ENCODE measurements around the gene NPSR1. TPM values are rescaled to one million over a fixed set of nuclear protein-coding genes. Genes with fewer than 3 reads are reported as not detected.

The NPSR1 gene
- total and polyA plus RNA-seq, 4 donors: not detected

DNA sequence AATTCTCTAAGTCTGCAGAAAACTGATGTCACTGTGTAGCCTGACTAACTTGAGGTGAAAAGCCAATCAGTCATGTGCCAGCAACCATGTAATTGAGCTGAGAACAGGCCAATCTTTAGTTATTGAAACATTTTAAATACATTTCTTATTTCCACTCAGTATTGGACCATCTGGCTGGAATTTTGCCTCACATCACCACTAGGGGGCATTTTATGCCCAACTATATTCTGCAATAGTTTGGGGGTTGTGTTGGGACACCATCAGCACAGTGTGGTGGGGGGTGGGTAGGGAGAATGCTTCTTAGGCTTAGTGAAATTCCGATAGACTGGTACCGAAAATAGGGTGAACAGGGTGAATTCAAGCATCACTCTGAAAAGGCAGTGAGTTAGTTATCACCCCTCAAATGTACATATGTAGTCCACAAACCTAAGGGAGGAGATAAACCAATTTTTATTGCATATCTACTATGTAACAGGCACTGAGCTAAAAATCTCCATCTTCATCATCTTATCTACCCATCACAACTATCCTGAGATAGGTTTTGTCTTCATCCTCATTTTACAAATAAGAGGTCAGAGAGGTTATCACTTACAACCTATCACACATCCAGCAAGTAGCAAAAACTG is 17.8 kb downstream of the NPSR1 start:
- Histone ChIP-seq H3K27ac (ENCODE audit: low read depth in 1 of 2, low read length in 2 of 2) (no peak overlapping the region), H3K9me3 (ENCODE audit: control insufficient read depth in 4 of 4, low read length in 3 of 4) (no peaks in the 10 kb centered on the region), H3K36me3 (ENCODE audit: control insufficient read depth in 4 of 4, insufficient read depth in 3 of 4, low read depth in 1 of 4, low read length in 3 of 4) (no peaks in the 10 kb centered on the region), H3K4me3 (ENCODE audit: low read depth in 1 of 3, low read length in 3 of 3) (no peak overlapping the region), H3K27me3 (ENCODE audit: control insufficient read depth in 4 of 4, insufficient read depth in 4 of 4, low read length in 3 of 4) (no peaks in the 10 kb centered on the region), H3K9ac (ENCODE audit: low read depth in 1 of 2, low read length in 2 of 2) (no peak overlapping the region), H3K4me1 (ENCODE audit: control insufficient read depth in 4 of 4, insufficient read depth in 4 of 4, low read length in 3 of 4) (no peaks in the 10 kb centered on the region)
- 47% methylated on average over 2 of the region's 2 CpGs for WGBS
- no peak for DNase-seq (ENCODE audit: low spot score)
- TF ChIP-seq CTCF (IDR thresholded peaks at IDR 0.05; ENCODE audit: low read depth, low read length, missing input control): peak; percentile 40
- no peak for TF ChIP-seq NR2F2 (IDR thresholded peaks at IDR 0.05)
- TF ChIP-seq RAD21 (IDR thresholded peaks at IDR 0.05): peak; percentile 60 to 65

GRCh38 chr7:34677491-34677890 is 19.5 kb downstream of the NPSR1 start:
- Histone ChIP-seq H3K27ac (ENCODE audit: low read depth in 1 of 2, low read length in 2 of 2) (no peak overlapping the region), H3K36me3 (ENCODE audit: control insufficient read depth in 4 of 4, insufficient read depth in 3 of 4, low read depth in 1 of 4, low read length in 3 of 4) (no peaks in the 10 kb centered on the region), H3K4me3 (ENCODE audit: low read depth in 1 of 3, low read length in 3 of 3) (no peak overlapping the region), H3K4me1 (ENCODE audit: control insufficient read depth in 4 of 4, insufficient read depth in 4 of 4, low read length in 3 of 4) (no peaks in the 10 kb centered on the region), H3K9ac (ENCODE audit: low read depth in 1 of 2, low read length in 2 of 2) (no peak overlapping the region), H3K27me3 (ENCODE audit: control insufficient read depth in 4 of 4, insufficient read depth in 4 of 4, low read length in 3 of 4) (no peaks in the 10 kb centered on the region), H3K9me3 (ENCODE audit: control insufficient read depth in 4 of 4, low read length in 3 of 4) (no peaks in the 10 kb centered on the region)
- DNase-seq (ENCODE audit: low spot score): no peak
- TF ChIP-seq FOXA2 (IDR thresholded peaks at IDR 0.05): no peak
- TF ChIP-seq HNF4G (IDR thresholded peaks at IDR 0.05): no peak
- no peak for TF ChIP-seq JUND (IDR thresholded peaks at IDR 0.05)
- WGBS: 66% methylated on average over 2 of the region's 2 CpGs

DNA sequence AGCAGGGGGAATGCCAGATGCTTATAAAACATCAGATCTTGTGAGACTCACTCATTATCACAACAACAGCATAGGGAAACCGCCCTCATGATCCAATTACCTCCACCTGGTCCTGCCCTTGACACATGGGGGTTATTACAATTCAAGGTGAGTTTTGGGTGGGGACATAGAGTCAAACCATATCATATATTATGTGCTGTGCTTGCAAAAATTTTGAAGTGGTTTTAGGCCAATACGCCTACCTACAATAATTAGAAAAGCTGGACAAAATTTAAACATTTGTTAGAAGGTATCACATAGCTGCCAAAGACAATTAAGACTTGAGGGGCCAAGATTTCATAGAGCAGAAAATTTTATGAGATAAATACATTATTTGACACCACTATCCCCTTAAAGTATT is 29.5 kb downstream of the NPSR1 start:
- H3K9me3 ChIP-seq (ENCODE audit: control insufficient read depth in 4 of 4, low read length in 3 of 4): peaks cover 0 to 3% (median 0%) of the 10 kb centered on the region in 4 donors
- no peak overlapping the region for H3K27ac ChIP-seq (ENCODE audit: low read depth in 1 of 2, low read length in 2 of 2)
- no peaks in the 10 kb centered on the region for H3K36me3 ChIP-seq (ENCODE audit: control insufficient read depth in 4 of 4, insufficient read depth in 3 of 4, low read depth in 1 of 4, low read length in 3 of 4)
- H3K4me3 ChIP-seq (ENCODE audit: low read depth in 1 of 3, low read length in 3 of 3): no peak overlapping the region
- no peaks in the 10 kb centered on the region for H3K4me1 ChIP-seq (ENCODE audit: control insufficient read depth in 4 of 4, insufficient read depth in 4 of 4, low read length in 3 of 4)
- WGBS: 84% methylated on average over 2 of the region's 2 CpGs
- H3K27me3 ChIP-seq (ENCODE audit: control insufficient read depth in 4 of 4, insufficient read depth in 4 of 4, low read length in 3 of 4): peaks cover 0 to 3% (median 0%) of the 10 kb centered on the region in 4 donors
- H3K9ac ChIP-seq (ENCODE audit: low read depth in 1 of 2, low read length in 2 of 2): no peak overlapping the region
- DNase-seq (ENCODE audit: low spot score): no peak
- TF ChIP-seq YY1 (IDR thresholded peaks at IDR 0.05) (no peak), RXRA (IDR thresholded peaks at IDR 0.05) (no peak), SP1 (IDR thresholded peaks at IDR 0.05) (no peak), JUND (IDR thresholded peaks at IDR 0.05) (no peak), CTCF (IDR thresholded peaks at IDR 0.05; ENCODE audit: low read depth, low read length, missing input control) (no peak), FOXA1 (IDR thresholded peaks at IDR 0.05) (no peak), GABPA (IDR thresholded peaks at IDR 0.05 in 1 of 2, conservative IDR thresholded peaks at IDR 0.05 in 1 of 2) (no peak), RAD21 (IDR thresholded peaks at IDR 0.05) (no peak), HNF4A (conservative IDR thresholded peaks at IDR 0.05) (no peak), FOXA2 (IDR thresholded peaks at IDR 0.05) (no peak), NR2F2 (IDR thresholded peaks at IDR 0.05) (no peak), HNF4G (IDR thresholded peaks at IDR 0.05) (no peak)
- TF ChIP-seq, protein P1, sequence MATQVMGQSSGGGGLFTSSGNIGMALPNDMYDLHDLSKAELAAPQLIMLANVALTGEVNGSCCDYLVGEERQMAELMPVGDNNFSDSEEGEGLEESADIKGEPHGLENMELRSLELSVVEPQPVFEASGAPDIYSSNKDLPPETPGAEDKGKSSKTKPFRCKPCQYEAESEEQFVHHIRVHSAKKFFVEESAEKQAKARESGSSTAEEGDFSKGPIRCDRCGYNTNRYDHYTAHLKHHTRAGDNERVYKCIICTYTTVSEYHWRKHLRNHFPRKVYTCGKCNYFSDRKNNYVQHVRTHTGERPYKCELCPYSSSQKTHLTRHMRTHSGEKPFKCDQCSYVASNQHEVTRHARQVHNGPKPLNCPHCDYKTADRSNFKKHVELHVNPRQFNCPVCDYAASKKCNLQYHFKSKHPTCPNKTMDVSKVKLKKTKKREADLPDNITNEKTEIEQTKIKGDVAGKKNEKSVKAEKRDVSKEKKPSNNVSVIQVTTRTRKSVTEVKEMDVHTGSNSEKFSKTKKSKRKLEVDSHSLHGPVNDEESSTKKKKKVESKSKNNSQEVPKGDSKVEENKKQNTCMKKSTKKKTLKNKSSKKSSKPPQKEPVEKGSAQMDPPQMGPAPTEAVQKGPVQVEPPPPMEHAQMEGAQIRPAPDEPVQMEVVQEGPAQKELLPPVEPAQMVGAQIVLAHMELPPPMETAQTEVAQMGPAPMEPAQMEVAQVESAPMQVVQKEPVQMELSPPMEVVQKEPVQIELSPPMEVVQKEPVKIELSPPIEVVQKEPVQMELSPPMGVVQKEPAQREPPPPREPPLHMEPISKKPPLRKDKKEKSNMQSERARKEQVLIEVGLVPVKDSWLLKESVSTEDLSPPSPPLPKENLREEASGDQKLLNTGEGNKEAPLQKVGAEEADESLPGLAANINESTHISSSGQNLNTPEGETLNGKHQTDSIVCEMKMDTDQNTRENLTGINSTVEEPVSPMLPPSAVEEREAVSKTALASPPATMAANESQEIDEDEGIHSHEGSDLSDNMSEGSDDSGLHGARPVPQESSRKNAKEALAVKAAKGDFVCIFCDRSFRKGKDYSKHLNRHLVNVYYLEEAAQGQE (IDR thresholded peaks at IDR 0.05): no peak
